NCI-H2107 treated with DMSO at 0.1 percent for 48 hours (cell line): Measurements from ENCODE around the gene TBC1D3C.
"Not testable (repeated sequence)": the region's sequence is repeated elsewhere in the genome, so short reads cannot be mapped to it uniquely, and the experiment has no call there.

Source experiments
- DNase-seq: peaks from one replicate; lab custom pipeline; 2025; ENCODE audit not compliant: unreplicated experiment; lab: John Stamatoyannopoulos, UW

Gene TBC1D3C

DNA sequence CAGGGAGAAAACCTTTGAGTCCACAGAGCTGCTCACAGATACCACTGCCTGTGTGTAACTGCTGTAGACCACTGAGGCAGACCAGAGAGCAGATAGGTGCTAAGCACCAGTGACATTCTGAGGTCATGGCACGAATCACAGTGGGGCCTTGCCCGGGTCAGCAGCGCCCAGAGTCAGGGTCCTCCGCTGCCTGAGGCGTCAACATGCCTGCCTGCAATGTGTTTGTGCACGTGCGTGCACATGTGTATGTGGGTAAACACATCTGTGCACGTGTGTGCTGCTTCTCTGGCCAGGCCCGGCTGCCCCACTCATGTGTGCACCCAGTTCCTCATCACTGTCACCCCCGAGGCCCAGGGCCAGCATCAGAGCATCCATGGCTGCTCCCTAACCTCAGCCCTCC, at the start of gene TBC1D3C:
TBC1D3C (minus strand) TSS at position 101 of the 400 bp plus-strand sequence. CDS start 1,568 bp downstream, outside the sequence.
- DNase-seq: not testable (repeated sequence)

DNA sequence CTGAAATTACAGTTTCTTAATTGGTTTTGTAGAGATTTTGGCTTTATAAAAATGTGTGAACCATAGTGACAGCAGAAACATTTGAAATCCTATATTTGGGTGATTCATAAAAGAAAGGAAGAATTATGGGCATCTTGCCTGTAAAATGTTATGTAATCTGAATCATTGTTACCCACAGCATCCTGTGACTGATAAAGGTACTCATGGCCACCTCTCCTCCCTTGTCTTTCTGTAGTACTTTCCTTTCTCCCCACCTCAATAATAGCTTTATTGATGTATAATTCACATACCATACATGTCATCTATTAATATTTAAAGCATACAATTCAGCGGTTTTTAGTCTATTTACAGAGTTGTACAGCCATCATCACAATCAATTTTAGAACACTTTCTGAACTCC, 30.8 kb upstream of the TBC1D3C start:
- not testable (repeated sequence) for DNase-seq

DNA sequence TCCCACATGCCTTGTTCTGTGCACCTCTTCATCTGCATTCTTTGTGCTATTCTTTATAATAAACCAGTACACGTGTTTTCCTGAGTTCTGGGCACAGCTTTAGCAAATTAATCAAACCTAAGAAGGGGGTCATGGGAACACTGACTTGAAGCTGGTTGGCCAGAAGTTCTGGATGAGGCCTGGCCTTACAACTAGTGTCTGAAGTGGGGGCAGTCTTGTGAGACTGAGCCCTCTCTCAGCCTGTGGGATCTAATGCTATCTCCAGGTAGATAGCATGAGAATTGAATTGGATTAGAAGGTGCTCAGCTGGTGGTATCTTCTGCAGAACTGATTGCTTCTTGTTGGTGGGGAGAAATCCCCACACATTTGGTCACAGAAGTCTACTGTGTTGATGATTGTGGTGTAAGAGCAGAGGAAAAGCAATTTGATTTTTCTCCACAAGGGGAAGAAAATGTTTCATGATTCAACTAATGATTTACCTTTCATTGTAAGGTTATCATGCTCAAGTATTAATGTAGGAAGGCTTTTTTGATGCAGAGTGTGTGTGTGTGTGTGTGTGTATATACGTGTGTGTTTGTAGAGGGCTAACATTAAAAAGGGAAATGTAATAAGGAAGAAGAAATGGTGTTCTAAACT, 25.7 kb upstream of the TBC1D3C start:
- not testable (repeated sequence) for DNase-seq

DNA sequence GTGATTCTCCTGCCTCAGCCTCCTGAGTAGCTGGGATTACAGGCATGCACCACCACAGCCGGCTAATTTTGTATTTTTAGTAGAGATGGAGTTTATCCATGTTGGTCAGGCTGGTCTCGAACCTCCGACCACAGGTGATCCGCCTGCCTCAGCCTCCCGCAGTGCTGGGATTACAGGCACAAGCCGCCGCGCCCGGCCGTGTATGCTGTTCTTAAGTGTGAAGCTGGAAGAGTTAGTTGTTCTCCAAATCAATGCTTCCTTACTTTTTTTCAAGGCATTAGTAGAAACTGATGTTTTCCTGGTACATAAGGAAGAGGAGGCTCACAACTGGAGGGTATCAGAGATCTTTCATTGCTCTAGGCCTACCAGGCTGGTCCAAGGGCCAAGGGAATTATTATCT, 19.7 kb upstream of the TBC1D3C start:
- not testable (repeated sequence) for DNase-seq

DNA sequence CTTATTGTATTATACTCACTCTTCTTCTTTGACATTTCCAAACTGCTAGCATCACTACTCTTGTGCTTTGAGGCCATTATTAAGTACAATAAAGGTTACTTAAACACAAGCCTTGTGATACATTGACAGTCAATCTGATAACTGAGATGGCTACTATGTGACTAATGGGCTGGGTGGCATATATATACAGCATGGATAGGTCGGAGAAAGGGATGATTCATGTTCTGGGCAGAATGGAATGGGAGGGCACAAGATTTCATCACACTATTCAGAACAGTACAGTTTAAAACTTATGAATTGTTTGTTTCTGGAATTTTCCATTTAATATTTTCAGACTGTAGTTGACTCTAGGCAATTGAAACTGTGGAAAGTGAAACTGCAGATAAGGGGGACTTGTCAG, 18.9 kb upstream of the TBC1D3C start:
- not testable (repeated sequence) for DNase-seq
